HG03521 (cell line): ENCODE results near the gene CRACR2A.

Source experiments
- ATAC-seq: cut with Tn5 transposase; IDR thresholded peaks from one replicate; pipeline ENCODE4 v1.9.1; 2021; ENCODE audit warnings: mild to moderate bottlenecking, moderate library complexity; ENCODE audit not compliant: unreplicated experiment

Gene CRACR2A

DNA sequence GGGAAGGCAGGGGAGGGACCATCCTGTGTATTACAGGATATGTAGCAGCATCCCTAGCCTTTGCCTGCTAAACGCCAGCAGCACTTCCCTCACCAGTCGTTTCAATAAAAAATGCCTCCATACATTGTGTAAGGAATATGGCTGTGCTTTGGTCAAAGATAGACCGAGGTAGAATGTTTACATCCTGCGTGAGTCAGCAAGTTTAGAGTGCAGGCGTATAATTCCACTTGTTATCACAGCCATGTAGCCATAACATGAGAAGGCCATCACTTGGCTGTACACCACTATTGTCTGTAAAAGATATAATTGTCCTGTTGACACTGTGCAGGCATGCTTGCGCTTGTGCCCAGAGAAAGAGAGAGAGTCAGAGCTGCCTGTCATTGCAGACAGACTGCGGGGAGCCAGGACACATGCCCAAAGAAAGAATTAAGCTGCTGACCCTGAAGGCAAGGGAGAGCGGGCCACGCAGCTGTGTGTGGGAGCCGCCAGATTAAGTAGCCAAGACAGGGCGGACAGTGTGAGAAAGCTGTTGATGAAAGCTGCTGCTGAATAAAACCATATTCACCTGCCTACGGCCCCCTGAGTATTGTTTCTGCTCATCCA is 68.4 kb downstream of the CRACR2A start:
- no peak for ATAC-seq

GRCh38 chr12:3683670-3684069 is 69.2 kb downstream of the CRACR2A start:
- ATAC-seq, result no peak

DNA sequence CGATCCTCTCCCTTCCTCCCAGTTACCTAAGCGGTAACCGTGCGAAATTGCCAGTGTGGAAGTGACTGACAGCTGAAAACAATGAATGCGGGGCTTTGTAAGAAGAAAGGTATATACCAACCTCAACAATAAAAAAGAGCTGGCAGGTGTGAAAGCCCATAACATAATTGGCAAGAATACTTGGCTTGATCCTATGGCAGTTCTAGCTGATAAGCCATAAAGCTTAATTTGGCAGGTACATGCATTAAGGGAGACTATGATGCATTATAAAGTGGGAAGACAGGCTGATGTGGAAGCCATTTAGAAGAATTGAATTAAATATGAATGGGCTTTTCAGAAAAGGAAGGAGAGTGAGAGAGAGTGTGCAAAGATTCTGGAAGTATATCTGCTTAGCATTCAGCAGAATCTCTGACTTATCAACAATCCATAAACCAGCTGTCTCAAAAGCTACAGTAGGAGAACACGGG is 71.3 kb downstream of the CRACR2A start:
- ATAC-seq, result no peak

- no peak for ATAC-seq
Observed at GRCh38 chr12:3680919-3681594, 71.9 kb downstream of the CRACR2A start.

GRCh38 chr12:3679831-3680230 is 73.1 kb downstream of the CRACR2A start:
- no peak for ATAC-seq

GRCh38 chr12:3677609-3678008 is 75.3 kb downstream of the CRACR2A start:
- no peak for ATAC-seq

GRCh38 chr12:3673981-3674708 is 78.8 kb downstream of the CRACR2A start:
- ATAC-seq, result no peak

DNA sequence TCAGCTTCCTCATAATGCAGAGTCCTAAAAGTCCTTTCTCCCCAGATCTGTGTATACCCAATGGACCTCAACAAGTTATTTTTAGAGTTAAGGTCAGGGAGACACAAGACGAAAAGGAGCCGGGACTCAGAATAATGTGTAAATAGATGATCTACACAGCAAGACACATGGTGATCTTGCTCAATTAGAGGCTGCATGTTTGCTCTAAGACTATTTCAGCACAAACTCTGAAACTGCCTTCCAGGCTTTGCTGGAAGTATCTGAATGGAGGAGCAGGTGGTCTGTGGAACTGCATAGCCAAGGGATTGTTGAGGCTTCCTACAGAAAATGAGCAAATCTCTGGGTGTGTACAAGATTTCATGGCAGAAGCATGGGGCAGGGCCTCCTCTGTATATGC is 80.8 kb downstream of the CRACR2A start:
- ATAC-seq, result no peak

DNA sequence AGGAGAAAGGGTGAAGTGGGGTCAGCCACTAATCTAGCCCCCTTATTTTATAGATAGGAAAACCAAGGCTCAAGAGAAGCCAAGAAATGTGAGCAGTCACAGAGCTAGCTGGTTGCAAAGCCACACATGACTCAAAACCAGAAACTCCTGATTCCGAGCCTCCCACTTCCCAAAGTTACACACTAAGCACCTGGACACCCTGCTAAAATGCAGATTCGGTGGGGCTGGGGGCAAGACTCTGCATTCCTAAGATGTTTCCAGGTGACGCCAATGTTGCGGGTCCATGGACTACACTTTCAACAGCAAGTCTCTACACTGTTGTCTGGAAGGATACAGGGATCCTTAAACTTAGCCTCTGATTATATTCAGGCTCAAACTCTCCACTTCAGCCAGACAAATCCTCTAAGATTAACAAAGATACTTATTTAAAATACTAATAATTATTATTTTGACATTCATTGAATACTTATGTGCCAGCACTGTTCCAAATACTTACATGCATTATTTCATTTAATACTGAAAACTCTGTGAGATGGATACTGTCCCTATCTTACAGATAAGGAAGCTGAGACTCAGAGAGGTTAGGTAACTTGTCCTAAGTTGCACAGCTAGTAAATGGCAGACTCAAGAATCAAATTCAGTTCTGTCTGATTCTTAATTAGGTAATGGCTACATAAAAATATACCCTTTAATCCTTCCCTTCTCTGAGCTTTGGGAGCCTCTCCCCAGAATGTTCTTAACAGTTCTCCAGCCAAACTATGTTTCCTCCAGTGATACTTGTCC is 81.4 kb downstream of the CRACR2A start:
- ATAC-seq, result no peak

DNA sequence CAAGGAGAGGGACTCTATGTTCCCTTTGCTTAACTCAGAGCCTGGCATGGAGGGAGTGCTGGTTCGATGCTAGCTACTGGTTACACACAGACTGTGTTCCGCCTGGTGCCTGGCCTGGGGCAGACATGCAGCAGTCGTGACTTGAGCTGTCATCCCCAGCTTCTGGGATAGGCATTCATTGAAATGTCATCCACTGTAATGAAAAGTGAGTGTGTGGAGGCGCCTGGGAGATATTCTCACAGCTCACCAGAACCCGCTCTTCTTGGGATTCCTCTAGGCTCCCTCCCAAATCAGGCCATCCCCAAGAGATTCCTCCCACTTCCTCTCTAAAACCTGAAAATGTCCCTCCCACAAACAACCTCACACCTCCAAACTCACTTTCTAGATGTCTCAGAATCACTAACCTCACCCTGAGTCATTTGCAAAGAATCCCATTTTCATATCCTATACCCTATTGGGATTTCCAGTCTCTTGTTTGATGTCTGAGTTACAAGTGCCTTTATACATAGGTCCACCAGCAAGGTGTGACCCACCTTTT is 82.8 kb downstream of the CRACR2A start:
- no peak for ATAC-seq

- no peak for ATAC-seq
Observed at GRCh38 chr12:3669594-3669993, 83.3 kb downstream of the CRACR2A start.

- ATAC-seq, result no peak
Observed at GRCh38 chr12:3668479-3669165, 84.3 kb downstream of the CRACR2A start.

DNA sequence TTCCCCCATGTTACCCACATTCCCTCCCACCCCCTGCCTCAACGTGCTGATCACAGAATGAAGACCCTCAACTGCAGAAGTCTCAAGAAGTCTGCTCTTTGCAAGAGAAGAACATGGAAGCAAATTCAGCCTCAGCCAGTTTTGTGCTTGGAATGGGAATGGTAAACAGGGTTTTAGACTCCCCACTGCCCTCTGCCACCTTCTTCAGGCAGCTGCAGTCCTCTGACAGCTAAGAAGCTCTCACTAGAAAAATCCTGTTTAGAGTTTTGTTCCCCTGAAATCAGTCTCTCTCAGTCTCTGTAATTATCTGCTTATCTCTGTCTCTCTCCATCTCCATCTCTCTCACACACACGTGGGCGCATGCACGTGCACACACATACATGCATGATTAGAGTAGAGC is 85.4 kb downstream of the CRACR2A start:
- ATAC-seq, result no peak

GRCh38 chr12:3666441-3666840 is 86.5 kb downstream of the CRACR2A start:
- no peak for ATAC-seq

DNA sequence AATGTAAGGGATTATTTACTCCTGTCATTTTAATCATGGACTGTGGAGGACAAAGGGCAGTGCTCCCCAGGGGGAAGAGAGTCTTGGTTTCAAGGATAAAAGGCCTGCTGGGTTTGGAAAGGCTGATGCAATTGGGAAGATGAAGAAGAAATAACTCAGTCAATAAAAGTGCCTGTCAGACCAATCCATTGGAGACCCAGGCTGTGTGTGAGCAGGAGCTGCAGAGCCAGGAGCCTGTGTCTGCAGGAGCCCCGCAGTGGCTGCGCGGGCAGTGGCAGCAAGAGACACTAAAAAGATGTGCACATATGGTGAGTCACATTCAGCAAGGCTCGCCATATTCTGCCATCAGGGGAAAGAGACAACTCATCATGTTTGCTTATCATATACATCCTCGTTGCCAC is 90.4 kb downstream of the CRACR2A start:
- no peak for ATAC-seq

- ATAC-seq, result no peak
Observed at GRCh38 chr12:3661028-3661427, 91.9 kb downstream of the CRACR2A start.

- no peak for ATAC-seq
Observed at GRCh38 chr12:3658327-3659163, 94.4 kb downstream of the CRACR2A start.

DNA sequence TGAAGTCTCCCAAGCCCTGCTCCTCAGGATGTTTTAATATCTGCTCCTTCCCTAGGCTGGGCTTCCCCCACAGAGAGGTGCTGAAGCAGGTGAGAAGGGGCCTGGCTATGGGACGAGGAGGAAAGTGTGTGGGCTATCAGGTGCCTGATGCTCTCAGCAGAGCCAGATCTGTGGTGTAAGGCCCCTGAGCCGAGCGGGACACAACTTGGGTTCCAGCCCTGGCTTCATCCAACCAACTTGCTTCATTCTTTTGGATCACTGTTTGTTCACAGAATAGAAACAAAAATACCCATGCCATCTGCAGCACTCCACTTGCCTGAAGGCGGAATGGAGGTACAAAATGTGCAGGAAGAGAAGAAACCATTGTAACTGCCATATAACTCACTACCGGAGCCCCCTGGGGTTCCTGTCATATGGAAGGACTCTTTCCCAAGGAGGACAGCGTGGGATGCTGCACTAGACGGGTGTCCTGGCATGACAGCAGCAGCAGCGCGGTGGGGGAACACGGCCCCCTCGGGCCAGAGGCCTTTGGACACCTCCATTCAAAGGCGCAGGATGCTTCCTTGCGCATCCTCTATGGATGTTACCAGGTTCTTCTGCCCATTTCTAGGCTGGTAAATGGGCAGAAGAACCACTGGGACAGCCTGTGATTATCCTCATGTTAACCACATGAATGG is 95.8 kb downstream of the CRACR2A start:
- no peak for ATAC-seq

DNA sequence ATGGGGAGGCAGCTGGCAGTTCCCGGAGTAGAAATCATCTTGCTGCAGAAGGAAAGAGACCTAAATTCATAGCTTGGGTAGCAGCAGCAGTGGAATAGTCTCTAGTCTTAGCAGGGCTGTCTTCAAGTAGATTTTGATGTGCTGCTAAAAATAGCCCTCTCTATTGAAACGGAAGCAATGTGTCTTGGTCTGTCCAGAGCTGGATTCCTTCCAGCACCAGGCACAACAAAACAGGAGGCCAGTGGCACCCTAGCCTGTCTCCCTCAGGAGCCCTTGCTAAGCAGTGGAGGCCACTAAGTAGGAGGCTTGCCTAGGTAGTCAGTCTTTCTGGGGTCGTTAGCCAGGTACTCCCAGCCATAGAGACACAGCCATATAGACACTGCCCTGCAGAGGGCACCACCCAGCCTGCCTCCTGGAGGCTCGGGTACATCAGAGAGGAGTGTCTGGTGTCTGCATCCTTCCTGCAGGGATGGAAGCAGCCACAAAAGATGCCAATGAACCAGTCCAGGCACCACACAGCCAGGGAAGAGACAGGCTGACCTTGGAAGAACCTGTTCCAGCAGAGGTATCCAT is 97.5 kb downstream of the CRACR2A start:
- ATAC-seq, result no peak
